ENCODE measurements around the gene FRMPD2.
"Not testable (repeated sequence)": the region's sequence is repeated elsewhere in the genome, so short reads cannot be mapped to it uniquely, and the experiment has no call there.

FRMPD2 gene

DNA sequence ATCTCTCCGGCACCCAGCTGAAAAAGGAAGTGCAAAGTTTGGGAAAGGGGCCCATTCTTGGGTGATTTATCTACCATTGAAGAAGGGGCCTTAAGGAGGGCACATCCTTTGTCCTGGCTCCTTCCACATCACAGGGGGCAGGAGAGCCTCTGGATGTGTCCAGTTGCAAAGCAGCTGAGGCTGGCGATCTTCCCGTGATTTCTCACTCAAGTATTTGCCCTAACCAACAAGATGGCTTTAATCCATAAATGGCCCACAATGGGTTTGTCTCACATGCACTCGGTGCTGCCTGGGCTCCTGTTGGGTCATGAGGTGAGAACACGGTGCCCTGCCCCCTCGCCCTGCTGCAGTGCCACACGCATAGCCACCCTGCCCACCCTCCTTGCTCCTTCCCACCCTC is 14.2 kb upstream of the FRMPD2 start:
- no peak for DNase-seq (ENCODE audit: low read depth, low spot score)

DNA sequence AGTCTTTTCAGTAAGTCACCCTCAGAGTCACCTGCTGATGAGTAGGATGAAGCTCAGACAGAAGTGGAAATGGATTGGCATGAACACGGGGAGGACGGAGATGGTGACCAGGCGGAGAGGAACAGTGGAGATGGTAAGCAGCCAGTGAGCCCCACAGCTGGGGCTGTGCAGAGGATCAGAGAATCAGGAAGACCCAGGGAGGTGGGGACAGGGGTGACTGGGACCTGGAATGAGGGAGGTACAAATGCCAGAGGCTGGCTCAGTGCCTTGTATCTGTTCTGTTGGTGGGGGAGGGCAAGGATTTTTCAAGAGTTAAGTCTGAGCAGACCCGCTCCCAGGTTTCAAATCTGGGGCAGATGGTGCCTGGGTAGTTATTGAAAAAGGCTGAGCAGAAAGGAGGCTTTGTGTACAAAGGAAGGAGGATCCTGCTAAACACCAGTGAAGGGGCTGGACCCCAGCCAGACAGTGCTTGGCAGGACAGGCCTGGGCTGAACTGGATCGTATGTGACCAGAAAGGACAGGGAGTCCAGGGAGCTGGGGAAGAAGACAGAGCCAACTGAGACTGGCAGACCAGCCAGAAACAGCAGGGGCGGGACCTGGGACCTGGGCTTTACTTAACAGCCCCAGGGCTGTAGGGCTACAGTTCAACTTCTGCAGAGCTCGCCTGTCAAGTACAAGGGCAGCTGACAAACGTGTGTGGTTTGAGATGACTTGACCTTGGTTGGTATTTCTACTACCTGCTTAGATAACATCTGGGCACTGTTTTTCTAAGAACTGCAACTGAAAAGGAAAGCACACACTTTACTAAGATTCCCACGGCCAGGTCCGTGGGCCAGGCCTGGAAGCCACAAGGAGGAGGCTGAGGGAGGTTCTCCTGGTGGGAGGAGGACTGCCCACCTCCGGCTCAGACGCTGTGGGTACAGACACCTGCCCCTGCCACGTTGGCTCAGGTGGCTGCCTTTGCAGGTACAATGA is 13.2 kb upstream of the FRMPD2 start:
- no peak for DNase-seq (ENCODE audit: low read depth, low spot score)

DNA sequence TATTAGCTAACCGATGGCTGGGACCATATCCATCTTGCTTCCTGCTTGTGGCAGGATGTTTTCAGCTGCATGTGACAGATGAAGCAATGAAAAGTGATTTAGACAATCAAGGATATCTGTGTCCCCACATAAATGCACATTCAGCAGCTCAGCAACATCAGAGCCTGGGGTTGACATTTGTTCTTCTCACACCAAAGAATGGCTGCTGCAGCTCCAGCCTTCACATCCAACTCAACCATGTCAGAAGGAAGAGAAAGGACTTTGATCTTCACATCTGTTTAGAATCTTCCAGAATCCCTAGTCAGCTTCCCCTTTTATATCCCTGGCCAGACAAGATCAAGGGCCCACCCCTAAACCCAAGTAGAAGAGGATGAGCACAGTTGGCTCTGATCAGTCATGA is 11.9 kb upstream of the FRMPD2 start:
- DNase-seq (ENCODE audit: low read depth, low spot score), result no peak

DNA sequence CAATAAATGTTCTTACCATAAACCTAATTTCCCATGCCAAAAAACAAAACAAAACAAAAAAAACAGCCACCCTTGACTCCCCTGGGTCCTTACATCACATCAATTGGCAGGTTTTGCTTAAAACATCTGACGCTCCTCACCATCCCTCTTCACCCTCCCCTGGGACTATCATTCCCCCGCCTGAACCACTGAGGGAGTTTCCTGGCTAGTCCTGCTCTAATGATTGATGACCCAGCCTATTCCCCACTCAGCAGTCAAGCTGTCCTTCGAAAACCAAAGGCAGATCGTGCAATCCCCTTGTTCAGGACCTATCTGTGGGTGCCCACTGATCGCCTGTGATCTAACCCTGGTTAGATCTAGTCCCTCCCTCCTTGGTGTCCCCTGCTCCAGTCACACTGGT is 11.2 kb upstream of the FRMPD2 start:
- no peak for DNase-seq (ENCODE audit: low read depth, low spot score)

- no peak for DNase-seq (ENCODE audit: low read depth, low spot score)
Observed at GRCh38 chr10:48284811-48285210, 10.3 kb upstream of the FRMPD2 start.

DNA sequence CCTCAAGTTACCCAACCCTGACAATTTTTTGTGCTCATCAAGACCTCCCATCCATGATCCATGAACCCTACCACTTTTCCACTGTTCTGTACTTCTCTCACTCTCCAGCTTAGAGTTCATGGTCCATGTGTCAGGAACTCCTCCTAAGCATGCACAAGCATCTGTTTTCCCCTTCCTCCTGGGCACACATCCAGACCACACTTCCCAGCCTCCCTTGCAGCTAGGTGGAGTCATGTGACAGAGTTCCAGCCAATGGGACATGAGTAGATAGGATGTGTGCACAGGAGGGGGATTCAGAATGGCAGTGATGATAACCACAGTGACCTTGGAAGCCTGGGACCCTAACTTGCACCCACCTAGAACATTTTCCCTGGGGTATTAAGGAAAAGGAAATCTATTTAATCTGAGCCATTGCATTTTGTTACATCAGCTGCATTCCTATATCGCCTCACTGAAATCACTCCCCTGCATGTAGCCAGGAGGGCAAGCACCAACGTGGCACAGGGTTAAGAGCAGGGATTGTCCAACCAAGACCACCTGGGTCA is 9.6 kb upstream of the FRMPD2 start:
- DNase-seq (ENCODE audit: low read depth, low spot score), result no peak

DNA sequence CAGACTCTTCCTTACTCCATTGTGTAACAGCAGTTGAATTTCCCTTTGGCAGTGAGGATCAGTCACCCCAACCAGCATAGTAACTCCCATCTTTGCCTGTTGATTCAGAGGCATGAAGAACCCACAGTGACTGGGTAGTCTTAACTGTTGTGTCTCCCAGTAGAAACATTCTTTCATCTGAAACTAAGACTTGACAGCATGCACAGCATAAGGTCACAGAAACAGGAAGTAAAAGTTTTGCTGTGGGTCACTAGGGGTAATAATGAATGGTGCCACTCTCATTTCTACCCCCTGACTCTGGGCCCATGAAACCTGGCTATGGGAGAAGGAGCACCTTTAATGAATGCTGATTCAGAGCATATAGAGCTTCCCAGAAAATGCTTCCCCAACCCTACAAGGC is 8.3 kb upstream of the FRMPD2 start:
- no peak for DNase-seq (ENCODE audit: low read depth, low spot score)

DNA sequence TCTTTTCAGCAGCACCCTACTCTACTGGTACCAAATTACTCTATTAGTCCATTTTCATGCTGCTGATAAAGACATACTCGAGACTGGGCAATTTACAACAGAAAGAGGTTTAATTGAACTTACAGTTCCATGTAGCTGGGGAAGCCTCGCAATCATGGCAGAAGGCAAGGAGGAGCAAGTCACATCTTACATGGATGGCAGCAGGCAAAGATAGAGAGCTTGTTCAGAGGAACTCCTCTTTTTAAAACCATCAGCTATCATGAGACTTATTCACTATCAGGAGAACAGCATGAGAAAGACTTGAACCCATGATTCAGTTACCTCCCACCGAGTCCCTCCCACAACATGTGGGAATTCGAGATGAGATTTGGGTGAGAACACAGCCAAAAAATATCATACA is 7.2 kb upstream of the FRMPD2 start:
- DNase-seq (ENCODE audit: low read depth, low spot score), result not testable (repeated sequence)

DNA sequence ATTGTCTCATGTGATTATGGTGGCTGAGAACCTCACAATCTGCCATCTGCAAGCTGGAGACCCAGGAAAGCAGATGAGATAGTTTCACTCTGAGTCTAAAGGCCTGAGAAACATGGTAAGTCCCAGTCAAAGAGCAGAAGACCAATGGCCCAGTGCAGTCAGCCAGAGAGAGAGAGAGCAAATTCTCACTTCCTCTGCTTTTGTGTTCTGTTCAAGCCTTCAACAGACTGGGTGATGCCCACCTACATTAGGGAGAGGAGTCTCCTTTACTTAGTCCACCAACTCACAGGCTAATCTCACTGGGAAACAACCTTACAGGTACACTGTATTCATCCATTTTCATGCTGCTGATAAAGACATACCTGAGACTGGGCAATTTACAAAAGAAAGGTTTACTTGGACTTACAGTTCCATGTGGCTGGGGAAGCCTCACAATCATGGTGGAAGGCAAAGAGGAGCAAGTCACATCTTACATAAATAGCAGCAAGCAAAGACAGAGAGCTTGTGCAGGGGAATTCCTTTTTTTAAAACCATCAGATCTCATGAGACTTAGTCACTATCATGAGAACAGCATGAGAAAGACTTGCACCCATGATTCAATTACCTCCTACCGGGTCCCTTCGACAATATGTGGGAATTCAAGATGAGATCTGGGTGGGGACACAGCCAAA is 4.7 kb upstream of the FRMPD2 start:
- no peak for DNase-seq (ENCODE audit: low read depth, low spot score)

GRCh38 chr10:48277093-48277492 is 2.6 kb upstream of the FRMPD2 start:
- DNase-seq (ENCODE audit: low read depth, low spot score), result no peak

- no peak for DNase-seq (ENCODE audit: low read depth, low spot score)
Observed at GRCh38 chr10:48273741-48274140, 755 bp downstream of the FRMPD2 start.

- no peak for DNase-seq (ENCODE audit: low read depth, low spot score)
Observed at GRCh38 chr10:48272682-48273081, 1.8 kb downstream of the FRMPD2 start.

GRCh38 chr10:48271047-48271730 is 3.3 kb downstream of the FRMPD2 start:
- DNase-seq (ENCODE audit: low read depth, low spot score), result no peak

DNA sequence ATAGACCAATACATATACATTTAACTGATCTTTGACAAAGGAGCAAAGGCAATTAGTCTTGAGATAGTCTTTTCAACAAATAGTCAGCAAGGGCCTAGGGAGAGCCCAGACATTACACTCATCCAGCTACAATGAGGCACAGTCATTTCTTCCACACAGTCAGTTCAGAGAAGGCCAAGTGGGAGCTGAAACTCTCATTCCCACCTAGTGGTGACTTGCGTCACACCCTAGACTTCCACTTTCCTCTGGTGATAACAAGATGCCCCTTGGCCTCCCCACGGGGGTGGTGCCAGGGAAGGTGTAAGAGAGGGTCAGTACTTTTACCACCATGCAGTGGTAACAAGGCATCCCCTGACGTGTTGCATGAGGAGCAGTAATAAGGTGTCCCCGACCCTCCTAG is 8.0 kb downstream of the FRMPD2 start:
- no peak for DNase-seq (ENCODE audit: low read depth, low spot score)

- DNase-seq (ENCODE audit: low read depth, low spot score), result no peak
Observed at GRCh38 chr10:48258105-48258504, 16.4 kb downstream of the FRMPD2 start.

GRCh38 chr10:48257407-48257961 is 17.0 kb downstream of the FRMPD2 start:
- no peak for DNase-seq (ENCODE audit: low read depth, low spot score)

DNA sequence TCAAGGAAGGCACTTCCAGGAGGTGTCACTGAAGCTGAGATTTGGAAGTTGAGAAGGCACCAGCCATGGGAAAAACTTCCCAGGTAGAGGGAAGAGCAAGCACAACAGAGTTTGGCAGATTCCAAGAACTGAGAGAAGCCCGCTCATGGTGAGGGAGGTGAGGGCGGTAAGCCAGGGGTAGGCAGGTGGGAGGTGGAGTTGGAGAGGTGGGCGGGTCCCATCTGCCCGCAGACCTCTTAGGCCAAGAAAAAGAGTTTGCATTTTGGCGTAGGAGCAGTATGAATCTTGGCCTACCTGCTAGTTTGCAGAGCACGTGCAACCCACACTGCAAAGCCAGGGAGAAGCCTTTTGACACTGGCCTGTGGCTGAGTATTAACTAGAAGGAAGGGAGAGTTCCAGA is 18.8 kb downstream of the FRMPD2 start:
- no peak for DNase-seq (ENCODE audit: low read depth, low spot score)

GRCh38 chr10:48254750-48255512 is 19.6 kb downstream of the FRMPD2 start:
- no peak for DNase-seq (ENCODE audit: low read depth, low spot score)

- DNase-seq (ENCODE audit: low read depth, low spot score), result no peak
Observed at GRCh38 chr10:48253970-48254657, 20.4 kb downstream of the FRMPD2 start.

DNA sequence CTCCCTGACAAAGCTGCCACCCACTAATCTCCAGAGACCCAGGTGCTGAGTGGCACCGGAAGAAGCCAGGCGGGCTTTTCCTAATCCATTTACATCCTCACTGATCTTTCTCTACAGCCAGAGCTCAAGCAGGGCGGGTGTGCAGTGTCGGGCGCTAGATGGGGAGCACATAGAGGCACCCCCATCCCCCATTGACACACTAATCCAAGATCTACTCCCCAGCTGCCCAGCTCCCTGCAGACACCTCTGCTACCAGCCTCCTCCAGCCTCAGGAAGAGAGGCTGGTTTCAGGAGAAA is 22.2 kb downstream of the FRMPD2 start:
- DNase-seq (ENCODE audit: low read depth, low spot score), result no peak

Measured in ELF-1 (cell line).